Measurements from ENCODE around the gene S100A7A.

S100A7A gene

GRCh38 chr1:153431928-153432327, 15.6 kb downstream of the S100A7A start:
- H2AFZ ChIP-seq (ENCODE audit: low read length): no peak overlapping the region
- H3K4me1 ChIP-seq (ENCODE audit: insufficient read depth, low read length, severe bottlenecking): no peaks in the 10 kb centered on the region
- H4K20me1 ChIP-seq (ENCODE audit: insufficient read depth, low read length): no peaks in the 10 kb centered on the region
- H3K79me2 ChIP-seq (ENCODE audit: insufficient read depth, low read length): no peaks in the 10 kb centered on the region
- H3K9me3 ChIP-seq (ENCODE audit: low read length): no peaks in the 10 kb centered on the region
- no peaks in the 10 kb centered on the region for H3K36me3 ChIP-seq (ENCODE audit: insufficient read depth, low read length)
- no peaks in the 10 kb centered on the region for H3F3A ChIP-seq (ENCODE audit: insufficient read depth, low read length)
- no peaks in the 10 kb centered on the region for H3K9me2 ChIP-seq (ENCODE audit: low read depth, low read length)
- TF ChIP-seq CTCF (IDR thresholded peaks at IDR 0.05; ENCODE audit: low read length) (no peak), EZH2 (IDR thresholded peaks at IDR 0.05; ENCODE audit: borderline replicate concordance, low read length) (no peak)
- no peak overlapping the region for H3K9ac ChIP-seq (ENCODE audit: low read length)
- H3K4me3 ChIP-seq (ENCODE audit: low read depth, low read length, poor library complexity, severe bottlenecking): no peak overlapping the region
- no peak overlapping the region for H3K27ac ChIP-seq (ENCODE audit: low read depth, low read length, poor library complexity, severe bottlenecking)
- H3K27me3 ChIP-seq (ENCODE audit: insufficient read depth, low read length): 0 out of 2 replicates have a peak, but pooled peaks cover 5% of the 10 kb centered on the region
- no peak overlapping the region for H3K4me2 ChIP-seq (ENCODE audit: low read length)

- Histone ChIP-seq H3K79me2 (ENCODE audit: insufficient read depth, low read length) (no peaks in the 10 kb centered on the region), H3K4me2 (ENCODE audit: low read length) (no peak overlapping the region), H3K36me3 (ENCODE audit: insufficient read depth, low read length) (no peaks in the 10 kb centered on the region), H3K9ac (ENCODE audit: low read length) (no peak overlapping the region), H3K27ac (ENCODE audit: low read depth, low read length, poor library complexity, severe bottlenecking) (no peak overlapping the region), H3K4me3 (ENCODE audit: low read depth, low read length, poor library complexity, severe bottlenecking) (no peak overlapping the region), H3K9me3 (ENCODE audit: low read length) (no peaks in the 10 kb centered on the region), H3K27me3 (ENCODE audit: insufficient read depth, low read length) (0 out of 2 replicates have a peak, but pooled peaks cover 3% of the 10 kb centered on the region), H3K9me2 (ENCODE audit: low read depth, low read length) (no peaks in the 10 kb centered on the region), H4K20me1 (ENCODE audit: insufficient read depth, low read length) (no peaks in the 10 kb centered on the region), H3F3A (ENCODE audit: insufficient read depth, low read length) (no peaks in the 10 kb centered on the region), H3K4me1 (ENCODE audit: insufficient read depth, low read length, severe bottlenecking) (no peaks in the 10 kb centered on the region), H2AFZ (ENCODE audit: low read length) (no peak overlapping the region)
- TF ChIP-seq EZH2 (IDR thresholded peaks at IDR 0.05; ENCODE audit: borderline replicate concordance, low read length): no peak
- no peak for TF ChIP-seq CTCF (IDR thresholded peaks at IDR 0.05; ENCODE audit: low read length)
These were observed 16.8 kb downstream of the S100A7A start for GRCh38 chr1:153432874-153433681.

- Histone ChIP-seq H3K9me2 (ENCODE audit: low read depth, low read length) (no peaks in the 10 kb centered on the region), H3F3A (ENCODE audit: insufficient read depth, low read length) (no peaks in the 10 kb centered on the region), H2AFZ (ENCODE audit: low read length) (no peak overlapping the region), H3K79me2 (ENCODE audit: insufficient read depth, low read length) (no peaks in the 10 kb centered on the region), H3K4me3 (ENCODE audit: low read depth, low read length, poor library complexity, severe bottlenecking) (no peak overlapping the region), H3K4me1 (ENCODE audit: insufficient read depth, low read length, severe bottlenecking) (no peaks in the 10 kb centered on the region), H3K36me3 (ENCODE audit: insufficient read depth, low read length) (no peaks in the 10 kb centered on the region), H3K27ac (ENCODE audit: low read depth, low read length, poor library complexity, severe bottlenecking) (no peak overlapping the region), H3K9ac (ENCODE audit: low read length) (no peak overlapping the region), H3K9me3 (ENCODE audit: low read length) (no peaks in the 10 kb centered on the region), H4K20me1 (ENCODE audit: insufficient read depth, low read length) (no peaks in the 10 kb centered on the region), H3K4me2 (ENCODE audit: low read length) (no peak overlapping the region), H3K27me3 (ENCODE audit: insufficient read depth, low read length) (0 out of 2 replicates have a peak, but pooled peaks cover 4% of the 10 kb centered on the region)
- TF ChIP-seq CTCF (IDR thresholded peaks at IDR 0.05; ENCODE audit: low read length) (no peak), EZH2 (IDR thresholded peaks at IDR 0.05; ENCODE audit: borderline replicate concordance, low read length) (no peak)
These were observed 18.6 kb downstream of the S100A7A start for GRCh38 chr1:153434746-153435455.
